ENCODE results near the gene LDB2.

LDB2 gene

GRCh38 chr4:16817286-16817685 is 81.2 kb downstream of the LDB2 start:
- TF ChIP-seq CTCF (IDR thresholded peaks at IDR 0.05; ENCODE audit: borderline replicate concordance, control extremely low read depth, extremely low read depth, insufficient read depth, missing control alignments), result no peak
- in situ Hi-C loops (cut with MboI; ENCODE audit: low sequenced_read_pairs, unreplicated experiment), result no loop called here
- DNase-seq (ENCODE audit: low spot score), result no peak

- no peak for TF ChIP-seq CTCF (IDR thresholded peaks at IDR 0.05; ENCODE audit: borderline replicate concordance, control extremely low read depth, extremely low read depth, insufficient read depth, missing control alignments)
- in situ Hi-C loops (cut with MboI; ENCODE audit: low sequenced_read_pairs, unreplicated experiment), result no loop called here
- no peak for DNase-seq (ENCODE audit: low spot score)
These were observed 84.1 kb downstream of the LDB2 start for GRCh38 chr4:16814361-16814760.

- DNase-seq (ENCODE audit: low spot score), result no peak
- in situ Hi-C loops (cut with MboI; ENCODE audit: low sequenced_read_pairs, unreplicated experiment), result no loop called here
- TF ChIP-seq CTCF (IDR thresholded peaks at IDR 0.05; ENCODE audit: borderline replicate concordance, control extremely low read depth, extremely low read depth, insufficient read depth, missing control alignments), result no peak
These were observed 86.4 kb downstream of the LDB2 start for GRCh38 chr4:16812041-16812440.

GRCh38 chr4:16809943-16810342 is 88.5 kb downstream of the LDB2 start:
- no peak for TF ChIP-seq CTCF (IDR thresholded peaks at IDR 0.05; ENCODE audit: borderline replicate concordance, control extremely low read depth, extremely low read depth, insufficient read depth, missing control alignments)
- no peak for DNase-seq (ENCODE audit: low spot score)
- in situ Hi-C loops (cut with MboI; ENCODE audit: low sequenced_read_pairs, unreplicated experiment), result no loop called here

GRCh38 chr4:16809064-16809463 is 89.4 kb downstream of the LDB2 start:
- in situ Hi-C loops (cut with MboI; ENCODE audit: low sequenced_read_pairs, unreplicated experiment), result no loop called here
- TF ChIP-seq CTCF (IDR thresholded peaks at IDR 0.05; ENCODE audit: borderline replicate concordance, control extremely low read depth, extremely low read depth, insufficient read depth, missing control alignments), result no peak
- DNase-seq (ENCODE audit: low spot score), result no peak

GRCh38 chr4:16807355-16807754 is 91.1 kb downstream of the LDB2 start:
- in situ Hi-C loops (cut with MboI; ENCODE audit: low sequenced_read_pairs, unreplicated experiment), result no loop called here
- no peak for TF ChIP-seq CTCF (IDR thresholded peaks at IDR 0.05; ENCODE audit: borderline replicate concordance, control extremely low read depth, extremely low read depth, insufficient read depth, missing control alignments)
- DNase-seq (ENCODE audit: low spot score), result no peak

GRCh38 chr4:16804581-16804980 is 93.9 kb downstream of the LDB2 start:
- no peak for DNase-seq (ENCODE audit: low spot score)
- in situ Hi-C loops (cut with MboI; ENCODE audit: low sequenced_read_pairs, unreplicated experiment), result no loop called here
- TF ChIP-seq CTCF (IDR thresholded peaks at IDR 0.05; ENCODE audit: borderline replicate concordance, control extremely low read depth, extremely low read depth, insufficient read depth, missing control alignments), result no peak

Data from GM13976 (cell line).